CD14-positive monocyte (primary cell): ENCODE measurements around the gene IRS2. TPM values are rescaled to one million over a fixed set of nuclear protein-coding genes. Genes with fewer than 3 reads are reported as not detected.
A peak's percentile ranks its signal among the peaks of the same experiment; 100 is the strongest.

ENCODE experiments used
- DNase-seq, 3 donors: peaks; one replicate each; pipeline ENCODE4 v3.0.0-alpha.2; 2011 to 2022
- H2AFZ ChIP-seq: 2 replicates; pipeline ENCODE4 v1.6.0; 2012; ENCODE audit warnings: mild to moderate bottlenecking, low read depth, low read length, inconsistent platforms; ENCODE audit not compliant: insufficient read depth, poor library complexity, severe bottlenecking
- H3K27ac ChIP-seq, 2 donors: 1 replicate in 1 of 2; 2 replicates in 1 of 2; pipeline ENCODE4 v1.5.1; 2012 to 2013; ENCODE audit warnings: low read length in 2 of 2, control low read depth in 1 of 2, inconsistent platforms in 1 of 2, low read depth in 1 of 2, mild to moderate bottlenecking in 1 of 2
- H3K27me3 ChIP-seq, 2 donors: one replicate each; pipeline versions ENCODE4 v1.6.0 to v1.6.1; 2011 to 2013; ENCODE audit warnings: low read length in 2 of 2; ENCODE audit not compliant: control insufficient read depth in 2 of 2, insufficient read depth in 2 of 2
- H3K36me3 ChIP-seq, 2 donors: replicated peaks in 1 of 2; 1 replicate in 1 of 2; 2 replicates in 1 of 2; pipeline versions ENCODE4 v1.5.1 to v1.6.1; 2012 to 2013; ENCODE audit warnings: low read length in 2 of 2, control low read depth in 1 of 2, inconsistent platforms in 1 of 2, mild to moderate bottlenecking in 1 of 2; ENCODE audit not compliant: insufficient read depth in 2 of 2, control insufficient read depth in 1 of 2
- H3K4me1 ChIP-seq, 2 donors: 1 replicate in 1 of 2; 2 replicates in 1 of 2; pipeline versions ENCODE4 v1.5.1 to v1.6.1; 2012 to 2013; ENCODE audit warnings: low read length in 2 of 2, control low read depth in 1 of 2, inconsistent platforms in 1 of 2, mild to moderate bottlenecking in 1 of 2, moderate library complexity in 1 of 2; ENCODE audit not compliant: insufficient read depth in 2 of 2, control insufficient read depth in 1 of 2
- H3K4me2 ChIP-seq: replicated peaks from 2 replicates; pipeline ENCODE3; 2012; ENCODE audit warnings: low read length, moderate library complexity, mild to moderate bottlenecking; ENCODE audit not compliant: poor library complexity, severe bottlenecking; ENCODE audit errors: extremely low read depth
- H3K4me3 ChIP-seq, 3 experiments: fragments of 200-600 bp in 1 of 3; sonication (generic) in 1 of 3; replicated peaks in 1 of 3; 1 replicate in 2 of 3; 2 replicates in 1 of 3; pipeline ENCODE4 v1.5.1; 2011 to 2013; ENCODE audit warnings: low read length in 3 of 3, mild to moderate bottlenecking in 3 of 3, control low read depth in 2 of 3, low read depth in 2 of 3, inconsistent platforms in 1 of 3, moderate library complexity in 1 of 3
- H3K79me2 ChIP-seq: 2 replicates; pipeline ENCODE4 v1.6.0; 2012; ENCODE audit warnings: mild to moderate bottlenecking, control low read depth, inconsistent platforms, low read length, moderate library complexity; ENCODE audit not compliant: insufficient read depth
- H3K9ac ChIP-seq: 2 replicates; pipeline ENCODE4 v1.6.0; 2017; ENCODE audit warnings: low read length, mild to moderate bottlenecking; ENCODE audit not compliant: insufficient read depth, poor library complexity, severe bottlenecking
- H3K9me3 ChIP-seq, 2 donors: replicated peaks in 1 of 2; 1 replicate in 1 of 2; 2 replicates in 1 of 2; pipeline versions ENCODE4 v1.5.1 to v1.6.1; 2012 to 2013; ENCODE audit warnings: low read length in 2 of 2, control low read depth in 1 of 2; ENCODE audit not compliant: control insufficient read depth in 1 of 2, insufficient read depth in 1 of 2
- H4K20me1 ChIP-seq: 2 replicates; pipeline ENCODE4 v1.6.0; 2012; ENCODE audit warnings: mild to moderate bottlenecking, low read length, control low read depth, moderate library complexity; ENCODE audit not compliant: insufficient read depth
- H3K27ac Mint-ChIP-seq, 7 donors: one replicate each; pipeline ENCODE4 v1.8.0; 2020; ENCODE audit warnings: mild to moderate bottlenecking in 7 of 7, mixed read lengths in 7 of 7, moderate library complexity in 6 of 7, inconsistent platforms in 2 of 7
- H3K27me3 Mint-ChIP-seq, 3 donors: one replicate each; pipeline ENCODE4 v1.8.0; 2021 to 2022; ENCODE audit warnings: low read depth in 3 of 3, mild to moderate bottlenecking in 3 of 3, mixed read lengths in 3 of 3, moderate library complexity in 3 of 3, inconsistent platforms in 1 of 3
- H3K36me3 Mint-ChIP-seq, 2 donors: one replicate each; pipeline ENCODE4 v1.8.0; 2020; ENCODE audit warnings: mixed read lengths in 2 of 2, inconsistent platforms in 1 of 2, mild to moderate bottlenecking in 1 of 2
- H3K4me1 Mint-ChIP-seq: one replicate; pipeline ENCODE4 v1.8.0; 2020; ENCODE audit warnings: mild to moderate bottlenecking, mixed read lengths
- H3K4me3 Mint-ChIP-seq, 2 donors: one replicate each; pipeline ENCODE4 v1.8.0; 2020; ENCODE audit warnings: mild to moderate bottlenecking in 2 of 2, mixed read lengths in 2 of 2, moderate library complexity in 1 of 2
- H3K9me3 Mint-ChIP-seq, 7 donors: one replicate each; pipeline ENCODE4 v1.8.0; 2020 to 2022; ENCODE audit warnings: mixed read lengths in 7 of 7, mild to moderate bottlenecking in 6 of 7, moderate library complexity in 6 of 7, inconsistent platforms in 2 of 7
- WGBS: methylation state at CpG from one replicate; pipeline ENCODE4 v1.1.5; 2013; ENCODE audit warnings: missing lambda C conversion rate; ENCODE audit not compliant: insufficient coverage; 5-methylcytosine and 5-hydroxymethylcytosine counted together
- intact Hi-C, 2 donors: fragments of 100-400 bp; cut with micrococcal nuclease; formaldehyde crosslinking; loops; one replicate each; pipeline versions ENCODE4 v1.15.0 to v1.15.1; 2023
- polyA plus RNA-seq, 3 donors: library from polyadenylated mRNA; depleted of rRNA in 1 of 3; unstranded in 2 of 3; stranded (reverse) in 1 of 3; fragments of 300-500 nt in 2 of 3; fragments of >200 nt in 1 of 3; fragmentation: Illumina TruSeq in 2 of 3; gene quantifications; 1 replicate in 2 of 3; 2 replicates in 1 of 3; pipeline ENCODE4 v1.2.3, GENCODE V29; 2012 to 2021
- TF ChIP-seq, protein P1 (sequence below): fragments of 200-600 bp; IDR thresholded peaks from one replicate; pipeline ENCODE4 v1.8.0; 2022; ENCODE audit warnings: antibody characterized with exemption, mild to moderate bottlenecking

IRS2 gene
- polyA plus RNA-seq, 3 donors, result 2.4 to 27.1 (median 3.5) TPM

DNA sequence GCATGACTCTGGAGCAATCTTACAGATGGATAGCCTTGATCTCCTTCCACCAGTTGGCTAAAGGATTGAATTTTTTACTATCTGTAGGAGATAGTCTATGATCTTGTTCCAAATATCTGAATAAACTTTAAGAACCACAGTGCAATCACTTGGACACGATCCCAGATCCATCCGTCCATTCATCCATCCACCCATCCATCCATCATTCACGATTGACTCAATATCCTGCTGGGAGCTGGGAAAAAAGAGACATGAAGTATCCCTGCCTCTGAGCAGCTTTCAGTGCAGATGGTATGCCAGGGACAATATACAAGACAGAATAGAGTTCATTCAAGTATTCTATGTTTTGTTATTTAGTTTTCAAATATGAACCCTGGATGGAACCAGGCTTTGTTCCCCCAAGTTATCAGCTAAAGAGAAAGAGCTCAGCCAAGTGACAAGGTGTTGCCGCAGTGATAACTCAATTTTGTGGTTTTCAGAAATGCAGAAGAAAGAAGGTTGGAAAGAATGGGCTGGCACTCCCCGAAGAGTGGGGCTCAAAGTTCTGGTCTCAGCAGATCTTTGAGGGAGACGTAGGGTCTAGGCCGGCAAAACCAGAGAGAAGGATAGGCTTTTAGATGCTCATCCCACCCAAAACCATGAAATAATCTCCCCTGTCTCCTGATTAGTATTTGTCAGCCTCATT is 66.3 kb downstream of the IRS2 start:
- intact Hi-C loops, result loop anchor here (5.0 to 10.0 kb wide), 2 partner anchors 62 to 65 kb away; partner anchors contain the start of gene IRS2 (in 1 of the 2)
- Mint-ChIP-seq H3K27me3 (no peaks in the 10 kb centered on the region), H3K27ac (peak overlapping the region in 1 of 7 donors; percentile 59), H3K4me3 (no peak overlapping the region), H3K36me3 (peaks cover 0 to 1% of the 10 kb centered on the region in 2 donors), H3K4me1 (peaks cover 24% of the 10 kb centered on the region), H3K9me3 (no peaks in the 10 kb centered on the region)
- no peaks in the 10 kb centered on the region for H4K20me1 ChIP-seq
- no peaks in the 10 kb centered on the region for H3K79me2 ChIP-seq
- TF ChIP-seq, protein P1, sequence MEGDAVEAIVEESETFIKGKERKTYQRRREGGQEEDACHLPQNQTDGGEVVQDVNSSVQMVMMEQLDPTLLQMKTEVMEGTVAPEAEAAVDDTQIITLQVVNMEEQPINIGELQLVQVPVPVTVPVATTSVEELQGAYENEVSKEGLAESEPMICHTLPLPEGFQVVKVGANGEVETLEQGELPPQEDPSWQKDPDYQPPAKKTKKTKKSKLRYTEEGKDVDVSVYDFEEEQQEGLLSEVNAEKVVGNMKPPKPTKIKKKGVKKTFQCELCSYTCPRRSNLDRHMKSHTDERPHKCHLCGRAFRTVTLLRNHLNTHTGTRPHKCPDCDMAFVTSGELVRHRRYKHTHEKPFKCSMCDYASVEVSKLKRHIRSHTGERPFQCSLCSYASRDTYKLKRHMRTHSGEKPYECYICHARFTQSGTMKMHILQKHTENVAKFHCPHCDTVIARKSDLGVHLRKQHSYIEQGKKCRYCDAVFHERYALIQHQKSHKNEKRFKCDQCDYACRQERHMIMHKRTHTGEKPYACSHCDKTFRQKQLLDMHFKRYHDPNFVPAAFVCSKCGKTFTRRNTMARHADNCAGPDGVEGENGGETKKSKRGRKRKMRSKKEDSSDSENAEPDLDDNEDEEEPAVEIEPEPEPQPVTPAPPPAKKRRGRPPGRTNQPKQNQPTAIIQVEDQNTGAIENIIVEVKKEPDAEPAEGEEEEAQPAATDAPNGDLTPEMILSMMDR, result no peak
- H3K27ac ChIP-seq, result no peak overlapping the region
- H2AFZ ChIP-seq, result no peak overlapping the region
- no peak for DNase-seq
- no peak overlapping the region for H3K4me2 ChIP-seq
- H3K9ac ChIP-seq, result no peak overlapping the region
- no peaks in the 10 kb centered on the region for H3K9me3 ChIP-seq
- H3K36me3 ChIP-seq, result no peaks in the 10 kb centered on the region
- peaks cover 18 to 21% of the 10 kb centered on the region in 2 donors for H3K4me1 ChIP-seq
- WGBS, result 46% methylated on average over 5 of the region's 7 CpGs
- no peak overlapping the region for H3K4me3 ChIP-seq
- H3K27me3 ChIP-seq, result no peaks in the 10 kb centered on the region

DNA sequence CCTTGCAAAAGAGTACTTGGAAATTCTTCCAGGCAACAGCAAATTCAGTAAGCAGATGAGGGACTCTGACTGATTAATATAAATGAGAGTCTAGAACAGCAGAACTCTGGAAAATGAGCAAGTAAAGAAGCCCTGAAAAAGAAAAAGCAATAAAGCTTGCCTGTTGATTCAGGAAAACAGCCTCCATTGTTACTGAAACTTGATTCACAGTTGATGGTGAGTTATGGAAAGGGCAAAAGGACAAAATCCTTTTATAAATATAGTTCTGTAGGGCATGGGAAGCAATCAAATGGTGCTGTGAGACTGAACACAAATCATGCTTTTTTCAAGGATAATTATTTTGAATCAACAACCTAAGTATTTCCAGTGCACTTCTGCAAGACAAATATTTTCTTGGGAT is 67.7 kb downstream of the IRS2 start:
- Mint-ChIP-seq H3K4me3 (no peak overlapping the region), H3K4me1 (peaks cover 22% of the 10 kb centered on the region), H3K27me3 (no peaks in the 10 kb centered on the region), H3K9me3 (no peaks in the 10 kb centered on the region), H3K36me3 (peaks cover 0 to 1% of the 10 kb centered on the region in 2 donors), H3K27ac (no peak overlapping the region)
- Histone ChIP-seq H3K9ac (no peak overlapping the region), H3K9me3 (no peaks in the 10 kb centered on the region), H3K27ac (no peak overlapping the region), H3K4me3 (no peak overlapping the region), H2AFZ (no peak overlapping the region), H3K27me3 (no peaks in the 10 kb centered on the region), H4K20me1 (no peaks in the 10 kb centered on the region), H3K79me2 (no peaks in the 10 kb centered on the region), H3K36me3 (no peaks in the 10 kb centered on the region), H3K4me1 (peaks cover 14 to 19% of the 10 kb centered on the region in 2 donors), H3K4me2 (no peak overlapping the region)
- no peak for DNase-seq
- TF ChIP-seq, protein P1, result no peak
- intact Hi-C loops, result loop anchor here in 1 of 2 donors (10.0 kb wide), 1 partner anchor 66 kb away; the partner anchor contains the start of gene IRS2
